Amniotic stem cell (primary cell): Measurements from ENCODE around the gene NAV3.
"Not testable (repeated sequence)": the region's sequence is repeated elsewhere in the genome, so short reads cannot be mapped to it uniquely, and the experiment has no call there.

Experiments
- DNase-seq: peaks from one replicate; lab custom pipeline; 2025; lab: John Stamatoyannopoulos, UW

NAV3 gene

DNA sequence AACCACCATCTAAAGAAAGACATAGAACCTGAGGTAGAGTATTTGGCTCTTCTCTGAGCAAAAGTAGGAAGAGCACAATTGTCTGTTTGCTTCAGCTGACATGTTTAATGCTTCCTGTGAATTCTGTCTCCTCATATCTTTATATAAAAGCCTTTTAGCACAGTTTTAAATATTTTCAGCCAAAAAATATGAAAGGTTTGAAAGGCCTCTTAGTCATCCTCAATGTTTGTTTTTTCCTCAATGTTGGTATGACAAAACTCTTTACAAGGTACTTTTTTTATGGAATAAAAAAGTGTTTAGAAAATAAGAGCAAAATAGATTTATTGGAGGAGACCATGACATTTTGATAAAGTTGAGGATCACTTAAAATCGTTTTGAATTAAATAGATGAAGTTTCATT lies 360.9 kb downstream of the NAV3 start:
- DNase-seq = no peak

DNA sequence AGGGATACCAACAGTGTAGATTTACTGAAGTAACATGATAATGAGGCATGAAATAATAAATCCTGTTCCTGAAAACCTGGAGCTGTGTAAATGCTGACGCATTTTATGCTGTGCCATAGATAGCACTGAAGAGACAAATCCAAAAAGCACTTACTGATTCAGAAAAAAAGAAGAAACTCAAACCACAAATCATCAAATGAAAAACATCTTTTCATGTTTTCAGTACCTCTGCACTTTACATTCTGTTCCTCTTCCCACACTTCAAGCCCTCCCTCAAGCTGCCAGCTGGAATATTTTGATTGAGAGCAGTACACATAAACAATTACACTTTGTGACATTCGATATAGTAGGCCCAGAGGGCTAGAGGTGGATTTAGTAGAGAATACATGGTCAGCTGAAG lies 362.3 kb downstream of the NAV3 start:
- no peak for DNase-seq

DNA sequence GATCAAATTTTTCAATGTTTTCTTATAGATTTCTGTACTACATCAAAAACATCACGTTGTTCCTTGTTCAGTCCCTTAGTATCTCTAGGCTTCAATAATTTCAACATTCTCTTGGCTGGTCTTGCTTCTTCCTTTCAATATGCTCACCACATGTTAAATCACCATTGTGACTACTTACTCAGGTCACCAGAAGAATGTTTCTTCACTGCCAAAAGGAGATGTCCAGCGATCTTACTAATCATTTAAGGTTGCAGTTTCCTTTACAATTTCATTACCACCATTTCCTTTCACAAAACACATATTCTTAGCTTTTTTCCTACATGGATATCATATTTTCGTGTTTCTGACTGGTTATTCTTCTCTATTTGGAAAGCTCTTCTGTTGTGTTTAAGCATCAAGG lies 363.8 kb downstream of the NAV3 start:
- no peak for DNase-seq

DNA sequence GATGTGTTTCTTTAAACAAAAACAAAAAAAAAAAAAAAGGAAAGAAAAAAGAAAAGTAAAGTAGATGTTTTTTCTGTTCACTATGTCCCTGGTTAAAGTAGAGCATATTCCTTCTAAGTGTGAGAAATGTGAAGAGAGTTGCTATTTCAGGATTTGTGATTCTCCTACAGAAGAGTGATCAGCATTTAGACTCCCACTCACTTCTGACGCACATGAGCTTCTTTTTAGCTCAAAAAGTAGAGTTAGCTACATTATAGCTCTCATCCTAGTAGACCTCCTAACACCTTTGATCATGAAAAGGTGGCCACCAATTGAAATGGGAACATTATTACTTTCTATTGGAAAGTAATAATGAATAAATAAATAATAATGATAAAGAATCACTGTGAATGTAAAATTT lies 368.2 kb downstream of the NAV3 start:
- DNase-seq = no peak

DNA sequence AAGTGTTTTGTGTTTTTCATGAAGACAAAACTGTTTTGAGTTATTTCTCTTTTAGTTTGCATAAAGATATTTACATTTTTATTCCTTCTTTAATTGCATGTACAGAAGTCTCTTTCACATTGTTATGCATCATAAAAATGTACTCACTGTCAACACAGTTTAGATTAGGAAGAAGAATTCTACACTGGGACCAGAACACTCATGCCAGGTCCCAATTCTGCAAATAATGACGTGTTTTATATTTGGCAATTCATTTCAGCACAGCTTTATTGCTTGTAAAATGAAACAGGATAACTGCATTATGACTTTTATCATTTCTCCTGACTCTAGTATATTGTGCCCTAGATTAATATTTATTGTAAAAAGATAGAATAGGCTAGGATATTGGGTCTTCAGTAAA lies 369.2 kb downstream of the NAV3 start:
- no peak for DNase-seq

DNA sequence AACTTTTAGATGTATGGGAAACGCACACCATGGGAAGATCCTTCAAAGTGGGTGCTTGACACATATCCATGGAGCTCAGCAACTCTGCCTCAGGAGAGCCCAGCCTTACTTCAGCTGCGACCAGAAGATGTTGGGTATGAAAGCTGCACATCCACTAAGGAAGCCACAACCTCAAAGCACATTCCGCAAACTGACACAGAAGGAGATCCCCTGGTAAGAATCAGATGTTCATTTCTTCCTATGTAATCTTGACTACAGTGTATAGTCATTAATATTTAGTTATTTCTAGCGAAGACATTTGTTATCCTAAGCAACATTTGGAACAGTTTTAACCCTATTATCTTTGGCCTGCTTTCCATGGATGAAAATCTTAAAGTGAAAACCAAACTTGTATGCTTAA lies 374.2 kb downstream of the NAV3 start:
- no peak for DNase-seq

DNA sequence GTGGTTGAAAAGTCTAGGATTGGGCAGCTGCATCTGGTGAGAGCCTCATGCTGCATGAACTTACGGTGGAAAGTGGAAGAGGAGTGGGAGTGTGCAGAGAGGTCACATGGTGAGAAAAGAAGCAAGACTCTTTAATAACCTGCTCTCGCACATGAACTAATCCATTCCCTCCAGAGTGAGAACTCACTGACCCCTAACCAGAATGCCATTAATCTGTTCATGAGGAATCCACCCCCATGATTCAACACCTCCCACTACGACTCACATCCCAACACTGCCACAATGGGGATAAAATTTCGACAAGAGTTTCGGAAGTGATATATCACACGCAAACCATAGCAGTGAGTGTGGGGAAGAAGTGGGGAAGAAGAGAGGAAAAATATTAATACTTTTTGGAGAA lies 377.4 kb downstream of the NAV3 start:
- no peak for DNase-seq

DNA sequence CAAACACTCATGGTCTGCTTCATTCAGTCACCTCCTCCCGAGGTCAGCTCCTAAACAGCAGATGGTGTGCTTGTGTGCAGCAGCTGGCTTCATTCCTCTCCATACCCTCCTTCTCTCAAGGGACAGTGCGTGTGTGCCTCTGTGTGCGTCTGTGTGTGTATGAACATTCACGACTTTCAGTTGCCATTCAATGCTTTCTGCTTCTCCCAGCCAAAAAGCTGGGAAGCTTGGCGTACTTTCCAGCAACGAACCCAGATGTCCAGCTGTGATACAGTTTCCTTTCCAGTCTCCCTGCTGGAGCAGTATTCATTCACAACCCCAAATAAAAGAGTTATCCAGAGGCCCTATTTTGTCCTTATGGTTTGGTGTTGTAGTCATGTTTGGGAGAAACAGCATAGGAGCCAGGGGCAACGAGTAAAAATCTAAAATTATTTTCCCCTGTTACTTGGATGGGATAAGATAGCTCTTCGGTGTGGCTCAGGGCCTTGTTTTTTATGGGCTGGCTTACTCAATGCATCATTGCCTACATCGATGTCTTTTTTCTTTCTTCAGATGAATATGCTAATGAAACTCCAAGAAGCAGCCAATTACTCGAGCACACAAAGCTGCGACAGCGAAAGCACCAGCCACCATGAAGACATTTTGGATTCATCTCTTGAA lies 379.3 kb downstream of the NAV3 start:
- no peak for DNase-seq

DNA sequence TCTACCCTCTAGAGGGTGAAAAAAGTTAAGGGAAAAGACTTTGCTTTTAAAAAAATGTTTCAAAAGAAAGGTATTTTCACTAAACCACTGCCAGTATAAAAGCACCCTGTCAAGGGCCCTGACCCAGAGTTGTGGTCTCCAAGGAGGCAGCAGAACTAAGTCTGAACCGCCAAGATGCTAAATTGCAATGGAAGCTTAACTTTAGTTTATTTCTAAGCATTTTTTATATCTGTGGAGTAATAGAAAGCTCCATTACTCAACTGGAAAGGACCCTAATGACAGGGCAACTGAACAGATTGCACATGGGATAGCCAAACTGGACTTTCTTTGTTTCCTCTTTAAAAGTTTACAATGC lies 379.8 kb downstream of the NAV3 start:
- DNase-seq = no peak

DNA sequence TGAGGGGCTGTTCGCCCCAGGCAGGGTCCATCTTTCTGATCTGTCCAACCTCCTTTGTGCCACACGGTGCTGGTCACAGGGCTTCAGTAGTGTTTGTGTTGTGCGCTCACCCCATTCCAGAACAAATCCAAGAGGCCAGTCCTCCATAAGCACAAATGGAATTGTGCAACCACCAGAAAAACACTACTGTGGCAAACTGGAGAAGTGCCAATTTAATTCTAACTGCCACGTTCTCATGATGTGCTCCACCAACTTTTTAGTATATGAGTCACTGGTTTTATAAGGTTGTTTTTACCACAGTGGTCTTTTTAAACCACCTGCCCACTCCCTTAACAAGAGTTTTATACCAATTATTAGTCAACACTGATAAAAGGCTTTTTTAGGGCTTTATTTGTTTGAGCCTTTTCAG lies 380.2 kb downstream of the NAV3 start:
- no peak for DNase-seq

DNA sequence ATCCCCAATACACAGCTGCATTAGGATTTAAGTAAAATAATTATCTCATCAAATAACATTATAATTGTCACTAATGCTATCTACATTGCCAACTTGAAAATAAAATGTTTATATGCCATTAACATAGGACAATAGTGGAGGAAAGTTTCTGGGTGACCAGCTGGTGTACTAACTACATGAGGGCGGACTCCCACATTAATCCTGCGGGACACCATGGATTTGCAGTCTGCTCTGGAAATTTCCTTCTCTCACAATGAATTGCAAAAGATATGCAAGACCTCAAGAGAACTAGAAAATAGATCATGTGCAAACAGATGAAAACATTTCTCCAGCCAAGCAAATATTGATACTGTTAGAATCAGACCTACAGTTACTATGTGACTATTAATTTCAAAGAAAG lies 390.1 kb downstream of the NAV3 start:
- DNase-seq = no peak

DNA sequence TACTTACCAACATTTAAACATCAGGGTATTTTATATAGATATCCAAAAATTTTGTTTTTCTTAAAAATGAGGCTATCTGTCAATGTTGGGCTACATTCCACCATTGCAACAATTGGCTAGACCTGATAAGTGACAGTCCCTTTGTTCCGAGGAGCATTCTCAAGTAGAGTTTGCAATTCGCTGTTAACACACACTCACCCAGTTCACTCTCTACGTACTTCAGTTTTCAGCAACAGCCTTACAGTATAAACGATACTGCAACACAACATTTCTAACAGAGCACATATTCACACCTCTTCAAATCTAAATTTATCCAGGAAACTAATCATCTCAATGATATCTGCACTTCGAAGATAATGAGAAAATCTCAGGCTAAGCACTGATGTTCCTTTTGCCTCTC lies 393.5 kb downstream of the NAV3 start:
- DNase-seq = no peak

DNA sequence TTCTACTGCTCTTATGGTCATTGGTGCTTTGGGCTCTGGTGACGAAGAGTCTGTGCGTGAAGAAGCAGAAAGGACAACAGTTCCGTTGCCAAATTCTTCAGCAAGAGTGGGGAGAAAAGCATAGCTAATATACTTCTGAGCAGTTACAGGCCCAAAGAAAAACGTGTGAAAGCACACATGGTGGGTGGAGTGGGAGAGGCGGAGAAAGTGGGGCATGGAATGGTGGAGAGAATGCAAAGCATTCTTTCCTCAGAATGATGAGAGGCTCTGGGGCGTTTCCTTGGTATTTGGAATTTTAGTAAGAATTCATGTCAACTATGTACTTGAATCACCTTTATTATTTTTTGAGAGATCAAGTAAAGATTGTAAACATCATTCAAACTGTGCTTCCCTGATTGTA lies 396.1 kb downstream of the NAV3 start:
- no peak for DNase-seq

DNA sequence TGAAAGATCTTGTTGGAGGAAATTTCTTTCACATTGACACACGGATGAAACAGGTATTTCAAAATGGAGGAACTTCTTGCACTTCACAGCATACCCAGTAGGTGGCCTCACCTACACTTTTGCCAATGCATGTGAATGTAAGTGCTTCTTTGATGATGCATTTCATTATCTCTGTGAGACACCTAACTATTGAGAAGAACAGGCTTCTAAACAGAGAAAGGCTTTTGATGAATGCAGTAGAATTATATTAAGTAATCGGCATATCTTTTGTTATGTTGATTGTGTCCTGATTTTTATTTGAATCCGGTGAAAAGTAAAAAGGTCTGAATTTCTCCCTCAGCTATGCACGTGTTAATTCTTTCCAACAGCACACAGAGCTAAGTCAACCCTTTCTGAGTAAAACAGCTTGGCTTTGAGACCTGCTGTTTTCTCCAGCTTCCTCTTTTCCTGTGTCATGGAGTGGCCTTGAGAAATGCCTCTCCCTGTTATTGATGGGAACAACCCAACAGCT lies 399.0 kb downstream of the NAV3 start:
- DNase-seq = no peak

DNA sequence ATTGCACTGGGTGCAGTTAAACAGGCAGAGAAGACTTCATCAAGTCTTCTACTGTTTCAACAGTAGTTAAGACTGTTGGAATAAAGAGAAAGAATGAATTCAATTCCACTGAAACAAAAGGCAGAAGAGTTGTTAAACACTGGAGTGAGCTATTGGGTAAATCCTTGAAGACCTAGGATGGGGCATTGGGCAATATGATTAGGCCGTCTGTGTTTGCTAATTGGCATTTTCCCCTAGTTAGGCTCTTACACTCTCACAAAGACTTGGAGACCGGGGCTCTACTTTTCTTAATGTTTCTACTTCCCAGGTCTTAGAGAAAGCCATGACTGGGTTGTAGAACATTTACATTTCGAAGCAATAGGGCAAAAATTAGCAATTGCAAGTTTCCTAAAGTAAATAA lies 402.1 kb downstream of the NAV3 start:
- DNase-seq = no peak

DNA sequence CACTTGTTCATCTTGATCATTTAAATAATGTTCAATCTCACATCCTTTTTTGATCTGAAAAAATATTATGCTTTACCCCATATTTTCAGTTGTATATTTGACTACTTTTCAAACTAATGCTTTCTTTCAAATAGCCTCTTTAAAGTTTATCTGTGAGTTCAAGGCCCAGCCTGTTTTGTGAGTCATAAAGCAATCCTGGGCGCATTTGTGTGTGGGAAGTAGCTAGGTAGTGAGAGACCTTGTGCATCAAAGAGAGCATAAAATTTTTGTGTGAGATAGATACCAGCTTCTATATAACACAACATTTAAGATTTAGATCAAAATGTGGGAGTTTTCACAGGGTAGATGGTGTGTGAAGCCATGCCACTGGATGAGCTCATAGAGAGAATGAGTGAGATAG lies 405.6 kb downstream of the NAV3 start:
- no peak for DNase-seq

DNA sequence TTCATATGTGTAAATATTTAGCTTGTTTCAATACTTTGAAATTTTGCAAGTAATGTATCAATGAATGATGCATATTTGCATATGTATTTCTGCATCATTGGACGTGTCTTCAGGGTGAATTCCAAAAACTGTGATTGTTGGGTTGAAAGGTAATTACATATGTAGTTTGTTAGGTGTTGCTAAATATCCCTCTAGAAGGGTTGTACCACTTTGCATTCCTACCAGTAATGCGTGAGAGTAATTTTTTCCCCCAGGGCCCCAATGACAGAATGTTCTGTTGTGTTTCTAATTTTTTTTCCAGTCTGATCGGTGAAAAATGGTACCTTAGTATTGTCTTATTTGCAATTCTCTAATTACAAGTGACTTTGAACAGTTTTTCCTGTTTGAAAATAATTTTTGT lies 408.9 kb downstream of the NAV3 start:
- DNase-seq = no peak

DNA sequence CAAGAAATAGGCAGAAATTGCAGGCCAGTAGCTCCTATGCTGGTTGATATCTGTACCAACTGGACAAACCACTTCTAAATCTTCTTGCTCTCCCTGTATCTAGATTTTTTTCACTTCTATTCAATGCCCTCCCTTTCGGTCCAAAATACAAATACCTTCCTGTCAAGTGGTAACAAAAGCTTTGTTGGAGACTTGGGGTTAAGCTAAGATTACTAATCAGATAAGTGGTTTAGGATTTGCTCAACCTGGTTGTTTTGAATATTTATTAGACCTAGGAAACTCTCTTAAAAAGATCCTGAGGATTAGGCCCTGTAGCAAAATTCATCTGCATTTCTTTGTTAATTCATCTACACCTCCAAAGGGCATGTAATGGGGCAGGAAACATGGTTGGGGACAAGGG lies 410.1 kb downstream of the NAV3 start:
- DNase-seq = no peak

DNA sequence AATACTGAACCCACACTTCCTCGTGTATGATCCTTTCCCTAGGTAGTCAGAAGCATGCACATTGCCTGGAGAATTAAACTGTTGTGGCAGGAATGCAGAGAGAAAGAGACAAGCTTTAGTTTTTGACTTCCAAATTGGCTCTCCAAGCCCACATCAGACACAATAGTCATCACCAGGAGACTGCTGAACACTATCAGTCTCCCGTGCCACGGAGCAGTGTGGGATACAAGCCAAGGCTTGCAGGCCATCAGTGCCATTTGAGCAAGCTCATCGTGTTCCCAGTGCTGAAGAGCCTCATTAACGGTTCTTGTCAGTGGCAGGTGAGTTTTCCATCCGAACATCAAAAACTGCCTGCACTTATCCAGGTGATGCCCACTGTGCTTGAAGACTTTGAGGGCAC lies 410.8 kb downstream of the NAV3 start:
- DNase-seq = no peak

DNA sequence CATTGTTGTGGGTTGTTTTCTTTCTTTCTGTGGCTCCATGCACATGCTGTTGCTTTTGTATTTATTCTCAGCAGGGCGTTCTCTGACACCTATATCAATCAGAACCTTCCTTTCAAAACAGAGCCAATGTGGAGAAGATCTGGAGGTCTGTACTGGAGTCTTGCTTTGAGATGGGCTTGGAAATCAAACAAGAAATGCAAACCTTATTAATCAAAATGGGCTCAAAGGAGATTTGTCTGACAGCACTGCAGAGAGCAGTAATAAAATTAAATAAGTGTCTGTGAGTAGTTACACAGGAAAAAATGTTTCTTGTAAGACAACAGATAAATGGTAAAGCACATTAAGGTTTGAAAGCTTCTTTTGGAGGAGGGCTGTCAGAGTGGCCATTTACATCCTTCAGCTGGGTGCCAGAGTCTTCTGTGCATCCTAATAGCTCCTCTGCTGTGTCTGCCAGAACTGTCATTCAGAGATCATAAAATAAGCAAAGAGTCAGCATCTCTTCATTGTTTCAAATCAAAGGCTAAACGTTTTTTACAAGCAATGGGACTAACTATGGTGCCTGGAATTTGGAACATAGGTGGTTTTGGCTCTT lies 414.3 kb downstream of the NAV3 start:
- no peak for DNase-seq

DNA sequence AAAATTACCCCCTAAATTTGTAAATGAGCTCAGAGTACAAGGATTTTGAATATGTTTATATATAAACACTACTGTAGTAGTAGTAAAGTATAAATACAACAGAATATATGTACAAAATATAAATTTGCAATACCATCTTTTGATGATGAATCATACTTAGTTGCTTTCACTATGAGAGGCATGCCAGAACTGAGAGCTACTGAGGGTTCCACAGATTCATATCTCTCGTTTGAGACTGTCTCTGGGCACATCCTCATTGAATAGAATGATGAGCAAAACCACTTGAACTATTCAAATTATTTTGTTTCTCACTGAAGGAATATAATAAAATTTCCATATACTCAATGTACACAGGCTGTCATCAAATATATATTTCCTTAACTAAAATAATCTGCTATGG lies 417.6 kb downstream of the NAV3 start:
- no peak for DNase-seq

DNA sequence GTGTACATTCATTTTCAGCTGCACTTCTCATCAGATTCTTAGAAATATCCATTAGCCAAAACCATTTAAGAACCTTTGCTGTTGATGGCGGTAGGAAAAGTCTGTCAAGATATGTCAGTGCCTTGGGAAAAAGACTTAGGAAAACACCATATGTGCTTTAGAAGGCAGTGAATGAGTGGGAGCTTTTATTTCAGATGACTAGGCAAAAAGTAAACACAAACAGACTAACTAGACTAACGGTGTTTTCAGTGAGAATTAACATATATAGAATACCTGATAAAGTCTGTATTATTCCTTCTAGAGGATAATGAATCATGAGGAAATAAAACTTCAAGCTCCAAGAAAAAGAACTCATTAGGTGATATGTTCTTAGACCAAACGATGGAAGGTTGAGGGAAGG lies 418.9 kb downstream of the NAV3 start:
- DNase-seq = no peak

DNA sequence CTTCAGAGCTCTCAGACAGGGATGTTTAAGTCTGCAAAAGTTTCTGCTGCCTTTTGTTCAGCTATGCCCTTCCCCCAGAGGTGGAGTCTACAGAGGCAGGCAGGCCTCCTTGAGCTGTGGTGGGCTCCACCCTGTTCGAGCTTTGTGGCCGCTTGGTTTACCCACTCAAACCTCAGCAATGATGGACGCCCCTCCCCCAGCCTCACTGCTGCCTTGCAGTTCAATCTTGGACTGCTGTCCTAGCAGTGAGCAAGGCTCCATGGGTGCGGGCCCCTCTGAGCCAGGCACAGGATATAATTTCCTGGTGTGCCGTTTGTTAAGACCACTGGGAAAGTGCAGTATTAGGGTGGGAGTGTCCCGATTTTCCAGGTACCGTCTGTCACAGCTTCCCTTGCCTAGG lies 427.0 kb downstream of the NAV3 start:
- not testable (repeated sequence) for DNase-seq

DNA sequence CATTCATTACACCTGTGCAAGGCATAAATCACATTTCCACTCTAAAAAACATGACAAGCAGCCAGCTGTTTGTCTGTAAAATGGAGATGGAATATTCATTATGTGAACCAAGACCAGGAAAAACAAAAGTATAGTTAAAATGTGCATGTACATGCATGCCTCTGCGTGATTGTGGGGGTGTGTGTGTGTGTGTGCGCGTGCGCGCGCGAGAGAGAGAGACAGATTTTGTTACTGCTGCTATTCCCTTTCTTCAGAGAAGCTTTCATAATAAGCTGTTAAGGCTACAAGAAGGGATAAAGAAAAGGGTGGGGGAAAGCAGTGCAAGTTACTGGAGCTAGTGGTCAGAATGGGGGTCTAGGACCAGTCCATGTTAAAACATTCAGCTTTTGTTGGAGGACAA lies 430.3 kb downstream of the NAV3 start:
- DNase-seq = no peak
